IPS-11a (cell line): ENCODE results near the gene COL27A1.

Experiments
- H3K4me3 ChIP-seq: one replicate; pipeline ENCODE4 v1.5.1; 2013; ENCODE audit warnings: low read depth, low read length, control low read depth

Gene COL27A1

DNA sequence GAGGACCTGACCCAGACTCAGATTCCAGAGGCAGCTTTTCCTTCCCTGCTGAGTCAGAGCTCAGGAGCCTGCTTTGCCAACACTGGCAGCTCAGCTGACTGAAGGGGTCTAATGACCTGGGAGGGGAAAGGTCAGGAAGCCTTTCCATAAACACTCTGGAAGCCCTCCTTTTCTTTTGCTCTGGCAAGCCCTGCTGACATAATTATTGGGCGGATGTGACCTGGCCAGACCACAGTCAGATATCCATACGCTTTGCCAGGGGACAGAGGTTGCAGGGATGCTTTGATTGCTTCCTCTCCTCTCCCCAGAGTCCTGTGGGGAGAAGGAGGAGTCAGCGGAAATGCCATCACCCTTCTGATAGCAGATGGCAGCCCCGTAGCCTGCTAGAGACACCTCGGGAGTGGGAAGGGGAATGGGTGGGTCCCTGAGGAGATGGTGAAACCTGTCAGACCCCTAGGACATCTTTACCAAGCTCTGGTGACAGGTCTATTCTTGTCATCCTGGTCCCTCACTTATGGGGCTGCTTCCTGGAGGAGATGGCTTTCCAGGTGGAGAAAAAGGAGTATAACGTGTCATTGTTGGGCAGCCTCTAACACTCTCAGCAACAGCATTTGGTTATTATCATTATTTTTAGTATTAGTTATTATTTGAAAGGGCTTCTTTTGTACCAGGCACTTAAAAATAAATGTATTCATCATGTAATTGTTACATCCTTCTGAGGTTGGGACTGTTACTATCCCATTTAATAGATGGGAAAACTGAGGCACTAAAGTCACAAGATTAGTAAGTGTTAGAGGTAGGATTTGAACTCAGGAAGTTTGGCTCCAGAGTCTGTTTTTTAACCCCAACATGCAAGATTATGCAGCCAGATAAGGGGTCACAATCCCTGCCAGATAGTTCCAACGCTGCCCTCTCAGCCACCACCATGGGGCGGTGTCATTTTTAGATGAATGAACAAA lies 11.6 kb downstream of the COL27A1 start:
- H3K4me3 ChIP-seq: no peak overlapping the region

- H3K4me3 ChIP-seq: no peak overlapping the region
These were observed 12.3 kb downstream of the COL27A1 start for GRCh38 chr9:114167591-114168091.

DNA sequence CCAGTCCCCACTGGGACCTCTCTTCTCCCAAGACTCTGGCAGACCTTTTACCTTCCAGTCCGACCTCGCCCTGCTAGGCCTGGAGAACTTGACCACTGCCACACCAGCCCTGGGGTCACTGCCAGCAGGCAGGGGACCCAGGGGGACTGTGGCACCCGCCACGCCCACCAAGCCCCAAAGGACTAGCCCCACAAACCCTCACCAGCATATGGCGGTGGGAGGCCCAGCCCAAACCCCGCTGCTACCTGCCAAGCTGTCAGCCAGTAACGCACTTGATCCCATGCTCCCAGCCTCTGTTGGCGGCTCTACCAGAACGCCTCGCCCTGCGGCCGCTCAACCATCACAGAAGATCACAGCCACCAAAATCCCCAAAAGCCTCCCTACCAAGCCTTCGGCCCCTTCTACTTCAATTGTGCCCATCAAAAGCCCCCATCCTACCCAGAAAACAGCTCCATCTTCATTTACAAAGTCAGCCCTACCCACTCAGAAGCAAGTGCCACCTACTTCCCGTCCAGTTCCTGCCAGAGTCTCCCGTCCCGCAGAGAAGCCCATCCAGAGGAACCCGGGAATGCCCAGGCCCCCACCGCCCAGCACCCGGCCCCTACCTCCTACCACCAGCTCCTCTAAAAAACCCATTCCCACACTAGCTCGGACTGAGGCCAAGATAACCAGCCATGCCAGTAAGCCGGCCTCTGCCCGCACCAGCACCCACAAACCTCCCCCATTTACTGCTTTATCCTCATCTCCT lies 13.1 kb downstream of the COL27A1 start:
- H3K4me3 ChIP-seq: no peak overlapping the region

- no peak overlapping the region for H3K4me3 ChIP-seq
These were observed 14.0 kb downstream of the COL27A1 start for GRCh38 chr9:114169029-114169951.

- H3K4me3 ChIP-seq: no peak overlapping the region
These were observed 14.8 kb downstream of the COL27A1 start for GRCh38 chr9:114169952-114170770.

DNA sequence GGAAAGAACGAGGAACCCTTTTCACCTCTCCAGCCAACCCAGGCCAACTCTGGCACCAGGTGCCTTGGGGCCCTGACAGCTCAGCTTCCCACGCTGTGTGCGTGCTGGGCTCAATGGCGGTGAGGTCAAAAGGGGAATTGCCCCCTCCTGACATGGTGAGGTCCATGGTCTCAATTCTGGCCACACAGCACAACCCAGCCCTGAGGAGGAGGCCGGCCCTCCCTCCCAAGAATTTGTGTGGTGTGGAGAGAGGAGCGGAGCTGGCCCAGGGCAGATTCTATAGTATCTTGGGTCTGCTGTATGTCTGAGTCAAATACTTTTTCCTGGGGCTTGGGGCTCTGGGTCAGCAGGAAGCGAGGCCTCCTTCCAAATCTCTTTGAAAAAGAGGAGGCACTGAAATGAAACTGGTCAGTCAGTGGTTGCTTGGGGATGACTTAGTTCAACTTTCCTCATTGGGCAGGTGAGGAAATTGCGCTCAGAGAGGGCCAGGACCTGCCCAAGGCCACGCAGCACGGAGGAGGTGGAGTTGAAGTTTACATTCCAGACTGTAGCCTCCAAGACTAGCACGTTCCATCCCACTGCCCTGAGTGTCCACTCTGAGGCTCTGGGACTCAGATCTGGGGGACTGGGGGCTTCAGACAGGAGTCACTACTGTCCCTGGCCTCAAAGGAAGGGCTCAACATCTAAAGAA lies 15.6 kb downstream of the COL27A1 start:
- no peak overlapping the region for H3K4me3 ChIP-seq

DNA sequence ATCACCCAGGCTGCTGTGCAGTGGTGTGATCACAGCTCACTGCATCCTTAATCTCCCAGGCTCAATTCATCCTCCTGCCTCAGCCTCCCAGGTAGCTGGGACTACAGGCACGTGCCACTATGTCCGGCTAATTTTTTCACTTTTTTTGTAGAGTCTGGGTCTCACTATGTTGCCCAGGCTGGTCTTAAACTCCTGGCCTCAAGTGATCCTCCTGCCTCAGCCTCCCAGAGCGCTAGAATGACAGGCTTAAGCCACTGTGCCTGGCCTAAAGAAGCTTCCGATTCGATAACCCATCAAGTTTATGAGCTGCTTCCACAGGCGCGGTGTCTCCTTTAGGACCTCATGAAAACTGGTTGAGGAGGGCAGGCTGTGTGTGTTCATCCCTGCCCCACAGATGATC lies 16.2 kb downstream of the COL27A1 start:
- no peak overlapping the region for H3K4me3 ChIP-seq

- H3K4me3 ChIP-seq: no peak overlapping the region
These were observed 17.9 kb downstream of the COL27A1 start for GRCh38 chr9:114172981-114173833.

GRCh38 chr9:114174557-114174875 lies 19.2 kb downstream of the COL27A1 start:
- no peak overlapping the region for H3K4me3 ChIP-seq

DNA sequence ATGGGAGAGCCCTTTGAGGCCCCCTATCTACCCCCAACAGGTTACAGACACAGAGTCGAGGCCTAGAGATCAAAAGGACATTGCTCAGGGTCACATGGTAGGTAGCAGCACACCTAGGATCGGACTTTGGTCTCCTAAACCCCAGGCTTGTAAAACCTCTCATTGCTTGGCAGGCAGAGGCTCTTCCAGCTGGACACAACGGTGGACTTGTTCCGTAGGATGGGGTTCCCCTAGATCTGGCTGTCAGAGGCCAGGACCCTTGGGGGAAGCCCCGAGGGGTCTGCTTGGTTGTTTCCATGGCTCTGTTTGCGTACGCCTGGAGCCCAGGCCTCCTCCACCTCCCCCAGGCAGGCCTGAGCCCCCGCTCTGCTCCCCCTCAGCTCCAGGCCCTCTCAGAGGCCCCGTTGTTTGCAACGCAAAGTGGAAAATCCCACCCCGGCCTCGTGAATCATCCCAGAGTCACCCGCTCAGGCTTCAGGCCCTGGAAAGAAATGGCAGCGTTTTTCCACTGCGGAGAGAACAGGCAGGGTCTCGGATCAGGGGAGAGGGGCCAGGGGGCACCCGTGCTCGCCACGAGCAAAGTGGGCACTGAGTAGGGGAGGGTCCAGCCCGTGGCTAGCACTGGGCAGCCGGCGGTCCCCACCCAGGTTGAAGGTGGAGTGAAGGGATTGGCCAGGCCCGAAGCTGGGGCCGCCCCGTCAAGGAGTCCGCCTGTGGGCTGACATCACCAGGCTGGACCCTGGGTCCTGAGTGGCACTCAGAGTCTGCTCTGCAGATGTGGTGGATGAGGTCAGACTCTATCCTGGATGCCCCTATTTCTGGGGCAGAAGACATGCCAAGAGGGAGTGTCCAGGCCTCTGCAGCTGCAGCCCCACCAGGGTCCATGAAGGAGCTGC lies 19.8 kb downstream of the COL27A1 start:
- no peak overlapping the region for H3K4me3 ChIP-seq

DNA sequence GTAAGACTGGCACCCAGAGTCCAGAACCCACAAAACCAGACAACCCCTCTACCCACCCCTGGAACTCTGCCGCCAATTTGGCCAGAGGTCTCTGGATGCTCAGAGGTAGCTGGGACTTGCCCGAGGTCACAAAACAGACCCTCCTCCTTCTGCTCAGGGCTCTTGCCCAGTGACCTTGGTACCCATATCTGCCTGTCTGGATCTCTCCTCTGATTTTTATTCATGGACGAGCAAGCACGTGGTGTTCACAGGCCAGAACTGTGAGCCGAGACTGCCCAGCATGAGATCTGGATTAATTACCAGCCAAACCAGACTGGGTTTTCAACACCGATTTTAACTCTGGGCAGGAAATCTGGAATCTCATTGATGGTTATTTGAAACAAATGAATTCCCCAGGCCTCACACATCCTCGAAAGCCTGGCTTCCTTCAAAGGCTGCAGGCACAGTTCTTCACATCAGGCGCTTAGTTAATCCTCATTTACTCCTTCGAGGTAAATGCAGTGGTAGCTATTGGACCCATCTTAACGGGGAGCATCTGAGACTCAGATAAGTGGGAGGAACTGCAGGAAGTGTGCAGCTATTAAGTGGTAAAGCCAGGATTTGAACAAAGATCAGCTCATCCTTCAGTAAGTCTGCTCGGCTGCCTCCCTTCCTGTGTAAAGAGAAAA lies 21.4 kb downstream of the COL27A1 start:
- no peak overlapping the region for H3K4me3 ChIP-seq

DNA sequence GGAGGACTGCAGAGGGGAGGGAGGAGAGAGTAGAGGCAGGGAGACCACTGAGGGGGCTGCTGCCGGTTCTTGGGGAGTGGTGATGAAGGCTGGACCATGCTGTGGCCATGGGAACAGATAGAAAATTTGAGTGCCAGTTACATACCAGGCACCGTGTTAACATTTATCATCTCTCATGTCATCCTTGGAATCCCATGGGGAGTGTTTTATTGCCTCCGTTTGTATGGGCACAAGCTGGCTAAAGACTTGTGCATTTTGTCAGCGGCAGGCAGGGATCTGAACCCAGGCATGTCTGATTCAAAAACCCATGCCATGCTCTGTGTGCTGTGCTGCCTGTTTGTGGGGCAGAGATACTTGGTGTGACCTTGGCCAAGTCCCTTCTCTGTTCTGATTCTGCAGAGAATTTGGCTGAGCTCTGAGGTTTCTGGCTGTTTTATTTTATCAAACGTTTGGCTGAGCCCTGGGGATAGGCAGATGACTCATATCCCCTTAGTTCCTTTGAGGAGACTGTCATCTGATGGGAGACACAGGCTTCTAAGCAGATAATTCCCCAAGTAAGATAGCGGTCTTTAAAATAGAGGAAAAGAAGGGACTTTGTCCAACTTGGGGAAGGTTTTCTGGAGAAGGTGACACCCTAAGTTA lies 22.2 kb downstream of the COL27A1 start:
- no peak overlapping the region for H3K4me3 ChIP-seq

DNA sequence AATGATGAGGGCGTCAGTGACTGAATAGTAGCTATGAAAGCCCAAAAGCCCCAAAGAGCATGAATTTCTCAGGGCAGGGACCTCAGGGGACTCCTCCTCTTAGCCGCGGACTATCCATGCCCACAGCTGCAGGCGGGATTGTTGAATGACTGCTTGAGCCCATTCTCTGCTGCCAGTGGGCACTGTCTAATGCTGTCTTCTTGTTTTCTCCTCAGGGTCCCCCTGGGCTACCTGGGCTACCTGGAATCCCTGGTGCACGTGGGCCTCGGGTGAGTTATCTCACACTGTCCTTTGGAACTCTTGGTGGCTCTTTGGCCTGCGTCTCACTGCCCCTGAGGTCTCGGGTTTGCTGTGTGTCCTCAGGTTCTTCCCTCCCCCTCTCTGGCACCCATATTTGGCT lies 22.7 kb downstream of the COL27A1 start:
- no peak overlapping the region for H3K4me3 ChIP-seq

GRCh38 chr9:114178756-114179450 lies 23.6 kb downstream of the COL27A1 start:
- H3K4me3 ChIP-seq: no peak overlapping the region

GRCh38 chr9:114179516-114179915 lies 24.2 kb downstream of the COL27A1 start:
- H3K4me3 ChIP-seq: no peak overlapping the region
